ENCODE results near the gene KMT2E. TPM values are rescaled to one million over a fixed set of nuclear protein-coding genes. Genes with fewer than 3 reads are reported as not detected.

Gene KMT2E
- total RNA-seq, 1 donor from 2014 or later: 109 TPM

DNA sequence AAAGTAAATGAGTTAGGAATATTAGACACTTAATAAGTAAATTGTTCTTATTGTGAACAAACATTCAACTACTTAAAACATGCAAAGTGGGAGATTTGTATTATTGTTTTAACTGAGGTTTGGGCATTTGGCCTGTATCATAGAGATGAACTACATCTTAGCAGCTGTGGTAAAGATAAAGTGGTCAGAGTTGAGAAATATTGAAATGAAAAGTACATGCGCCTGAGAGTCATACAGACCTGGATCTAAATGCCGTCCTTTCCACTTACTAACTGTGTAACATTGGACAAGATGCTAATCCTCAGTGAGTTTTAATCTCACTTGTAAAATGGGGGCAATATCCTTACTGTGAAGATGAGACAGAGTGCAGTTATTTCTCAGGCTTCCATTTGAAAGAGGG is 74.5 kb downstream of the KMT2E start:
- H3K4me3 Mint-ChIP-seq: no peak overlapping the region
- H3K9me3 Mint-ChIP-seq: no peaks in the 10 kb centered on the region
- H3K27me3 Mint-ChIP-seq (ENCODE audit: low read depth): no peaks in the 10 kb centered on the region
- H3K4me1 Mint-ChIP-seq: no peaks in the 10 kb centered on the region
- no peak for DNase-seq (ENCODE audit: low spot score in 2 of 2, unreplicated experiment in 2 of 2)
- TF ChIP-seq, protein P1, sequence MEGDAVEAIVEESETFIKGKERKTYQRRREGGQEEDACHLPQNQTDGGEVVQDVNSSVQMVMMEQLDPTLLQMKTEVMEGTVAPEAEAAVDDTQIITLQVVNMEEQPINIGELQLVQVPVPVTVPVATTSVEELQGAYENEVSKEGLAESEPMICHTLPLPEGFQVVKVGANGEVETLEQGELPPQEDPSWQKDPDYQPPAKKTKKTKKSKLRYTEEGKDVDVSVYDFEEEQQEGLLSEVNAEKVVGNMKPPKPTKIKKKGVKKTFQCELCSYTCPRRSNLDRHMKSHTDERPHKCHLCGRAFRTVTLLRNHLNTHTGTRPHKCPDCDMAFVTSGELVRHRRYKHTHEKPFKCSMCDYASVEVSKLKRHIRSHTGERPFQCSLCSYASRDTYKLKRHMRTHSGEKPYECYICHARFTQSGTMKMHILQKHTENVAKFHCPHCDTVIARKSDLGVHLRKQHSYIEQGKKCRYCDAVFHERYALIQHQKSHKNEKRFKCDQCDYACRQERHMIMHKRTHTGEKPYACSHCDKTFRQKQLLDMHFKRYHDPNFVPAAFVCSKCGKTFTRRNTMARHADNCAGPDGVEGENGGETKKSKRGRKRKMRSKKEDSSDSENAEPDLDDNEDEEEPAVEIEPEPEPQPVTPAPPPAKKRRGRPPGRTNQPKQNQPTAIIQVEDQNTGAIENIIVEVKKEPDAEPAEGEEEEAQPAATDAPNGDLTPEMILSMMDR (IDR thresholded peaks at IDR 0.05; ENCODE audit: unreplicated experiment): no peak
- no peak overlapping the region for H3K27ac Mint-ChIP-seq
- H3K36me3 Mint-ChIP-seq: peaks cover 37% of the 10 kb centered on the region

DNA sequence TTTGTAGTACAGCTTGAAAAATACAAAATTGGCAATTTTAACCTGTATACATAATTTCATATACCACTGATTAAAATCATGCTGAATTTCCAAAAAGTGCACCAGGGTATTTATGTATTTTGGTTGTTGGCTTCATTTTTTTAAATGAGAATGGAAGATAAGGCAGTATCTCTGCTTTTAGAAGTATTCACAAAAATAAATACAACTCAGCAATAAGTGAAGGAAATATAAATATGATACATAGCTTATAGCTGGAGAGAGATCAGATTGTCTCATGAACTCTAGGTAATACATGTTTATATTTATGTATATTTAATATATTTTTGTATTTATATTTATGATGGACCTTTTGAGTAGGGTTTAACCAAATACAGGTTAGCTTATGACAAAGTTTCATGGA is 81.0 kb downstream of the KMT2E start:
- H3K36me3 Mint-ChIP-seq: peaks cover 29% of the 10 kb centered on the region
- no peak overlapping the region for H3K4me3 Mint-ChIP-seq
- H3K27ac Mint-ChIP-seq: no peak overlapping the region

DNA sequence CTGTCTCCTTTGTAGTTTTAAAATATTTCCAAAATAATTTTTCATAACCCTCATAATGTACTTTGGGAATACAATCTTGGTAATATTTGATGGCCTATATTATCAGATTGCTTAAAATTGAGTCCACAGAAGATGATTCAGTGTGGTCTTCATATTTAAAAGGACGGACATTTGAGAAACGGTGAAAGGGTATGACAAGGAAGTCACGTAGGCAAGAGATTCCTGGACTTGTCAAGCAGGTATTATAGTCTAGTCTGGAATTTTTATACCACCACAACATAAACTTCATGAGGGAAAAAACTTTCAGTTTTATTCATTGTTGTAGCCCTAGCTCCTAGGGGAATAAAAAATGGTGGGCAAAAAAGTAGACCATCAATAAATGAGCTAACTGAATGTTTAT is 82.3 kb downstream of the KMT2E start:
- Mint-ChIP-seq H3K36me3 (peaks cover 29% of the 10 kb centered on the region), H3K27ac (peak overlapping the region; percentile 59), H3K4me3 (no peak overlapping the region), H3K4me1 (peaks cover 2% of the 10 kb centered on the region), H3K27me3 (ENCODE audit: low read depth) (no peaks in the 10 kb centered on the region), H3K9me3 (no peaks in the 10 kb centered on the region)
- no peak for DNase-seq (ENCODE audit: low spot score in 2 of 2, unreplicated experiment in 2 of 2)
- TF ChIP-seq, protein P1 (IDR thresholded peaks at IDR 0.05; ENCODE audit: unreplicated experiment): no peak

More for the DNA sequence above, 81.0 kb downstream of the KMT2E start:
- no peak for DNase-seq (ENCODE audit: low spot score in 2 of 2, unreplicated experiment in 2 of 2)
- TF ChIP-seq, protein P1 (IDR thresholded peaks at IDR 0.05; ENCODE audit: unreplicated experiment): no peak
- Mint-ChIP-seq H3K9me3 (no peaks in the 10 kb centered on the region), H3K27me3 (ENCODE audit: low read depth) (no peaks in the 10 kb centered on the region), H3K4me1 (peaks cover 2% of the 10 kb centered on the region)

DNA sequence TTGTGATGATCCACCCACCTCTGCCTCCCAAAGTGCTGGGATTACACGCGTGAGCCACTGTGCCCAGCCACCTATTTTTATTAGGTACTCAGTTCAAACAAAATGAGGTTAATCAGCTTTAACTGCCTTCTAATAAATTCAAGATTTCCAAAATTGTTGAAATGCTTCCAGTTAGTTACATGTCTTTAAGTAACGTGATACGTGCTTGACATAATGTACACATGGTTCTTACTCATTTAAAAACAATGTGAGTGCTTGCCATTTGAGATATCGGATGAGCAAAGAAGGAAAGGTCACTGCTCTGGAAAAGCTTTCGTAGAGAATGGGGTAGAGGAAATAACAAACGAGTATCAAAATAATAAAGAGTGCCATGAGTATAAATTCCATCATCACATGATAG is 83.6 kb downstream of the KMT2E start:
- Mint-ChIP-seq H3K4me3 (no peak overlapping the region), H3K27me3 (ENCODE audit: low read depth) (no peaks in the 10 kb centered on the region), H3K27ac (peak overlapping the region; percentile 82)

DNA sequence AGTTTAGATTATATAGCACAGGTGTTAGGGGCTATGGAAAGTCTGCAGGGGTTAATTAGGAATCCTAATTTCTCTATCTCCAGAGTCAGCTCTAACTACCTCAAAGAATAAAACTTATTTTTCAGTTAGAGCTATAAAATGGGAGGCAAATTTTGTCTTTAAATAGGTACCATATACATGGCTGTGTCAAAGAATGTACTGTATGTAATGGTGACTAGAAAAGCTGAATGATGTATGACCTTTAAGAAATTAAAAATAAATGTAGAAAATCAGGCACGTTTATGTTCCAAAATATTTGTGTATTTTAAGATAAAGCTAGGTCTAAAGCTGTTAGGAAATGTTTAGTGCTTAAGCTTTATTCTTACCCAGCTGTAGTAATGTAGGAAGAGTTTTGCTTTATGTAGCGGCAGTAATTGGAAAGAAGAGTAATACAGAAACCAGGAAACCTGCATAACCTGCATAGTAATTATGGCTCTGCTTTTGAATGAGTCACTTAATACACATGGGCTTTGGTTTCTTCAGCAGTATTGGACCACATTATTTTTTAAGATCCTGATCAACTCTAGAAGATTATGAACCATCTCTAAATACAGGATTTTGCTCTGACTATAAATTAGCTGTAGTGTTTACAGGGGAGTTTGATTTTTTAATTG is 85.0 kb downstream of the KMT2E start:
- TF ChIP-seq, protein P1 (IDR thresholded peaks at IDR 0.05; ENCODE audit: unreplicated experiment): no peak
- H3K4me1 Mint-ChIP-seq: peaks cover 6% of the 10 kb centered on the region
- no peak for DNase-seq (ENCODE audit: low spot score in 2 of 2, unreplicated experiment in 2 of 2)
- H3K36me3 Mint-ChIP-seq: peaks cover 23% of the 10 kb centered on the region
- H3K4me3 Mint-ChIP-seq: no peak overlapping the region
- no peaks in the 10 kb centered on the region for H3K27me3 Mint-ChIP-seq (ENCODE audit: low read depth)
- H3K9me3 Mint-ChIP-seq: no peaks in the 10 kb centered on the region
- H3K27ac Mint-ChIP-seq: peak overlapping the region; percentile 69

More for the DNA sequence above, 83.6 kb downstream of the KMT2E start:
- Mint-ChIP-seq H3K4me1 (peaks cover 2% of the 10 kb centered on the region), H3K36me3 (peaks cover 23% of the 10 kb centered on the region), H3K9me3 (no peaks in the 10 kb centered on the region)
- no peak for DNase-seq (ENCODE audit: low spot score in 2 of 2, unreplicated experiment in 2 of 2)
- TF ChIP-seq, protein P1 (IDR thresholded peaks at IDR 0.05; ENCODE audit: unreplicated experiment): no peak
